Posterior cingulate gyrus (tissue), 11 donors: Measurements from ENCODE around the gene MYO6.

ENCODE experiments used
- DNase-seq, 10 donors: peaks; one replicate each; pipeline versions ENCODE4 v3.0.0 to v3.0.0-alpha.2; 2020 to 2021; ENCODE audit warnings: mixed read lengths in 3 of 10
- intact Hi-C: fragments of 100-400 bp; cut with DNase I; formaldehyde crosslinking; loops from one replicate; pipeline ENCODE4 v1.15.1; 2023

The MYO6 gene

DNA sequence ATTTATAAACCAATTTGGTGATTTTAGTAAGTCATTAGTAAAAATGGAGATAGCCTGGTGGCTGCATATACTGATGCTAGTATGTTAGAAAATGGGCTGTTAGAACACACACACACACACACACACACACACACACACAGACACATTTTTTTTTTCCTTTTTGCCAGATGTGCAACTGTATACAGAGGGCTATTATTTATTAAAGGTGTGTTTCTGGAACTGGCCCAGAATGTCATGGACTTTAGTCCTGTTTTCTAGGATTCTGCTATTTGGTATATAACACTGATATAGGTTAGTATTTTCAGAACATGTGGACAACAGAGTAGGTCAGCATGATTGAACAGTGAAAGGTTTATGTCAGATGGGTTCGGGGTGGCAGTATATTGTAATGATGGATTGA is 12.4 kb downstream of the MYO6 start:
- intact Hi-C loops, result no loop called here
- DNase-seq, result no peak

DNA sequence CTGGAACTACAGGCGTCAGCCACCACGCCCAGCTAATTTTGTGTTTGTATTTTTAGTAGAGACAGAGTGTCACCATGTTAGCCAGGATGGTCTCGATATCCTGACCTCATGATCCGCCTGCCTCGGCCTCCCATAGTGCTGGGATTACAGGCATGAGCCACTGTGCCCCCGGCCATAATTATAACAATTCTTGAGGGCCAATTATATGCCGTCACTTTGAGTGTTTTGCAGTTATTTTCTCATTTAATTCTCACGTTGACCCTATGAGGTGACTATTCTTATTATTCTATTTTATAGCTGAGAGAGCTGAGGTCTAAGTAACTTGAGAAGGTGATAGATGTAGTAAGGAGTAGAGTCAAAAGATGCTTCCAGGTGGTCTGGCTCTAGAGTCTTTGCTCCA is 13.0 kb downstream of the MYO6 start:
- no peak for DNase-seq
- intact Hi-C loops, result no loop called here

DNA sequence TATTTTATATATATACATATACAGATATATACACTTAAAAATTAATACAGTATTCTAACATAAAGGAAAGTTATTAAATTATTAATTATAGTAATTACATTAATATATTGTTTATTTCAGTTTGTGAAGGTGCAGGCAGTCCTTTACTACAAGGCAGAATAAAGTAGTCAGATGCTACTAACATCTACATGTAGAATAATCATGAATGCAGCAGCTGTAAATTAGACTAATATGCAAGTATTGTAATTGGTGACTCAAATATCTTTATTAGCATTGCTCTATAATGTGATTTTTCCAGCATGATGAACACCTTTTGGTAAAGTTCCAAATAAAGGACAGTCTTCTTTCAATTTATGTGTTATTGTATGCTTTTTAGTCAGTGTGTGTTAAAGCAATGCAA is 17.3 kb downstream of the MYO6 start:
- intact Hi-C loops, result no loop called here
- DNase-seq, result no peak

DNA sequence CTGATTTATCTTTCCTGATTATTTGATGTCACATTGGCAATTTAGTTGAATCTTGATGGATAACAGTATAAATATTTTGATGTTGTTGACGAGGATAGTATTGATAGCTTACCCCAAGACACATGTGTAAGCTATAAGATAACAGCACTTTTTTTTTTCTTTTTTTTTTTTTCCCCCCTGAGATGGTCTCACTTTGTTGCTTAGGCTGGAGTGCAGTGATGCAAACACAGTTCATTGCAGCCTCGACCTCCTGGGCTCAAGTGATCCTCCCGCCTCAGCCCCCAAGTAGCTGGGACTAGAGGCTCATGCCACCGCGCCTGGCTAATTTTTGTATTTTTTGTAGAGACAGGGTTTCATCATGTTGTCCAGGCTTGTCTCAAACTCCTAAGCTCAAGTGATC is 21.8 kb downstream of the MYO6 start:
- no peak for DNase-seq
- intact Hi-C loops, result no loop called here

DNA sequence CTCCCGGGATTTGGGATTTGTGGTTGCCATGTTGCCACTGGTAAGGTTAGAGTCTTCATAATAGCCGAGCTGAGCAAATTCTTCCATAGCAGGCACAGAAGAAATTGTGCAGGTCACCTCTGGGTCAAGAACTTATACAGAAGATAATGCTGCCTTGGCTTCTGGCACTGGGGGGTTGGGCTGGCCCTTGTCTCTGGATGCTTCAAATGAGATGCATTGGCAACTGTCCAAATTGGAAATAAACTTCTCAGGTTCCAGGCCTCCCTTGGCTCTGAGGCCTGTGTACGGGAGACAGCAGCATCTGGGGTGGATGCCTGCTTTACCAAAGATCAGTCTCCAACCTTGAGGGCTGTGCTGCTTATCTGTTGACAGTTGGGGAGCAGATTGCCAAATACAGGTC is 26.2 kb downstream of the MYO6 start:
- intact Hi-C loops, result no loop called here
- DNase-seq, result no peak

DNA sequence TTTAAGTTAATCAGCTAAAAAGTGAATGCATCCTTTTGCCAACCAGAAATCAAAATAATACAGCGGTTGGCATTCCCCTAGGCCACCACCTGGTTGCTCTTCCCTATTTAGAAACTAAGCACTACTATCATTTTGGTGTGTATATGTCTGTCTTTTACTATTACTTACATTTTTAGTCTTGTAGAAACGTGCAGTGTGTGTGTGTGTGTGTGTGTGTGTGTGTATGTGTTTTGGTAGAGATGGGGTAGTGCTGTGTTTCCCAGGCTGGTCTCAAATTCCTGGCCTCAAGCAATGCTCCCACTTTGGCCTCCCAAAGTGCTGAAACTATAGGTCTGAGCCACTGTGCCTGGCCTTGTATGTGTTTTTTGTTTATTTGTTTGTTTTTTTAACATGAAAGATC is 27.4 kb downstream of the MYO6 start:
- intact Hi-C loops, result no loop called here
- DNase-seq, result no peak

DNA sequence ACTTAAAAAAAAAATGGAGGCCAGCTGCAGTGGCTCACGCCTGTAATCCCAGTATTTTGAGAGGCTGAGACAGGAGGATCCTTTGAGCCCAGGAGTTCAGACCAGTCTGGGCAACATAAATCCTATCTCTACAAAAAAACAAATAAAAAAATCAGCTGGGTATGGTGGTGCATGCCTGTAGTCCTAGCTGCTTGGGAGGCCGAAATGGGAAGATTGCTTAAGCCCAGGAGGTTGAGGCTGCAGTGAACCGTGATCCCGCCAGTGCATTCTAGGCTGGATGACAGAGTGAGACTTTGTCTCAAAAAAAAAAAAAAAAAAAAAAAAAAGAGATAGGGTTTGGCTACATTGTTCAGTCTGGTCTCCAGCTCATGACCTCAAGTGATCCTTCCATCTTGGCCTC is 29.7 kb downstream of the MYO6 start:
- DNase-seq, result no peak
- intact Hi-C loops, result no loop called here

DNA sequence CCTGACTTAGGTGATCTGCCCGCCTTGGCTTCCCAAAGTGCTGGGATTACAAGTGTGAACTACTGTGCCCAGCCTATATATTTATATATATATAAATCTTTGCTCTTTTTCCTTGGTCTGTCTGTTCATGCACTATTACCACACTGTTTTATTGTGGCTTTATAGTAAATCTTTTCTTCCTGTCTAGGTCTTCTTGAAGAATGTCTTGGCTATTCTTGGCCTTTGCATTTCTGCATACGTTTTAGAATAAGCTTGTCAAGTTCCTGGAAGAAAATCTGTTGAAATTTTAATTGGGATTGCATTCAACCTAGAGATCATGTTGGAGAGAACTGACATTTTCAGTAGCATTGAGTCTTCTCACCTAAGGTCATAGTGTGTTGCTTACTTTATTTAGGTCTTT is 37.1 kb downstream of the MYO6 start:
- intact Hi-C loops, result no loop called here
- no peak for DNase-seq

DNA sequence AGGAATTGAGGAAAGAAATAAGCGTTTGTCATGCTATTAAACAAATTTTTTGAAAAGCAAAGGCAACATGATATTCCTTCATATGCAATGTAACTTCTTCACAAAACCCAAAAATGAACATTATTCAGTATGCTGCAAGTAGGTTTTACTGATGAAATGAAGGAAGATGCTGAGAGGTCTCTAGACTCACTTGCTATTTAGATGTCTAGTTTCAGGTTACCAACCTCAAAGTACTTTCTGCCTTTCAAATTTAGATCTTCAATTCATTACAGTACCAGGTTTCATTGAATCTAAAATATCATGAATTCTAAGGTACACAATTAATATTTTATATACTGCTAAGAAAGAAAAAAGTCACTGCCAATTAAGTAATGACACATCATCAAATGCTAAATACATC is 39.9 kb downstream of the MYO6 start:
- DNase-seq, result no peak
- intact Hi-C loops, result no loop called here

DNA sequence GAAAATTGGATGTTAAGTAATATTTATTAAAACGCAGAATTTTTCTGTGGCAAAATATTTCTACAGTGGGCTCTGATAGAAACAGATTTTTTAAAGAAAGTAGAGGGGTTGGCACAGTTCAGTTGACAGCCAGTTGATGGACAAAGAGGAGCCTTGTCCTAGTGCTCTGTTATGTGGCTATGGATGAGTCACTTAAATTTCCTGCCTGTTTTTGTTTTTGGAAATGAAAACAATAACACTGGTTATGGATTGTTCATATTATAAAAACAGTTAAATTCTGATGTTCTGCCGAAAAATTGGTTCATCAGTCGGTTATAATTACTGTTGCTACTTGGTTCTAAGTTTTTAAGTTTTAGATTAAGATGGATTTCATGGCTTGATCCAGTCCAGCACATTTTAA is 42.8 kb downstream of the MYO6 start:
- intact Hi-C loops, result no loop called here
- no peak for DNase-seq

DNA sequence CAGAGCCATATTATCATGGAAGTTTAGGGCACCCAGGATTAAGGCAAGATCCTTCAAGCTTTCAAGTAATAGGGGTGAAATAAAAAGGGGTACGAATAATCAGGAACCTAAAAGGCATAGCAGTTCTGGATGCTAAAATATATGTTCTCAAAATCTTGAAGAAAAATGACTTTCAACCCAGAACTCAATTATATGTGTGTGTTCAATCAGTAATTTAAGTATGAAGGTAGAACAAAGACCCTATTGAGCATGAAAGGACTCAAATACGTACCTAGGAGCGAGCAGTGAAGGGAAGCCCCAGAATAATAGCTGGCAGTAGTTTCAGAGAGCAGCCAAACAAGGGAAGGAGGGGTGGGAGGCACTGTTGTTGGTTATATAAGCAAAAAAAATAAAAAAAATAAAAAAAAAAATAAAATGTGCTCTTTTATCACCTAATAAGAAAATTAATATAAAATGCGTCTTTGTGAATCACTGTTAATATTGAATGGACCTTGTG is 45.4 kb downstream of the MYO6 start:
- intact Hi-C loops, result no loop called here
- no peak for DNase-seq

DNA sequence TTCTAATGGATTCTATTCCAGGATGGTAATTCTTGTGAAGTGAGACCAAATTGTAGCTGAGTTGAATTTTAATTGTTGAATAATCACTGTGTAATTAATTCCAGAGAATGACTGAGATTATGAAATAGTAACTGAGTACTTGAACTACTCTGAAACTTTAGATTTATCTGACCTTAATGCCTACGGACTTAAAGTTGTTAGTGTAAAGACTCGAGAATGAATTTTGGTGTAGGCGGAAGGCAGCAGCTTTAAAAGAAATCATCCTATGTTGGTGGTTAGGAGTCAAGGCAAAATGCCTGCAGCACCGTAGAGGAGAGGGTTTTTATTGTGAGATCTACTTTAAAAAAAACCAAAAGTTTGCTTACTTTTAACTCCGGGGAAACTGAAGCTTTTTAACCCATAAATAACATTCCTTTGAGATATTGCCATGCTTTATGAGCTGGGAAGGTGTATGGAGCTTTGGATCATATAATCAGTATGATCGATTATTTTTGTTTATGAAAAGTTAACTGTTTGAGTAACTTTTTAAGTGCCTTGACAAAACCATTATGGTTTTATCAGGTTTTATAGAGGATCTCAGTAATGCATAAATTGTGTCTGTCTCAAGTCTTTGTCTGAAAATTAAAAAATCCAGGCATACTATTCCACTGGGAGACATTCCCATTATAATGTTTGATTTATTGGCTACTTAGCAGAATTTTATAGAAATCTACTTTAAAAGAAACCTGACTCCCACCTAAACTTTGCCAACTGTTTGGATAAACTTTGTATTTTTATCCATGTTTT is 46.1 kb downstream of the MYO6 start:
- intact Hi-C loops, result no loop called here

DNA sequence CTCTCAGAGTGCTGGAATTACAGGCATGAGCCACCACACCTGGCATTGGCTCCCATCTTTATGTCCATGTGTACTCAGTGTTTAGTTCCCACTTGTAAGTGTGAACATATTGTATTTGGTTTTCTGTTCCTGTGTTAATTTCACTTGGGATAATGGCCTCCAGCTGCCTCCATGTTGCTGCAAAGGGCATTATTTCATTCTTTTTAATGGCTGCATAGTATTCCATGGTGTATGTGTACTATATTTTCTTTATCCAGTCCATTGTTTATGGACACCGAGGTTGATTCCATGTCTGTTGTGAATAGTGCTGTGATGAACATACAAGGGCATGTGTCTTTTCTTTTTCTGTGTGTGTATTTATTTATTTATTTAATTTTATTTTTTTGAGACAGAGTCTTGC is 47.7 kb downstream of the MYO6 start:
- intact Hi-C loops, result no loop called here
- no peak for DNase-seq

More for the DNA sequence above, 46.1 kb downstream of the MYO6 start:
- no peak for DNase-seq

DNA sequence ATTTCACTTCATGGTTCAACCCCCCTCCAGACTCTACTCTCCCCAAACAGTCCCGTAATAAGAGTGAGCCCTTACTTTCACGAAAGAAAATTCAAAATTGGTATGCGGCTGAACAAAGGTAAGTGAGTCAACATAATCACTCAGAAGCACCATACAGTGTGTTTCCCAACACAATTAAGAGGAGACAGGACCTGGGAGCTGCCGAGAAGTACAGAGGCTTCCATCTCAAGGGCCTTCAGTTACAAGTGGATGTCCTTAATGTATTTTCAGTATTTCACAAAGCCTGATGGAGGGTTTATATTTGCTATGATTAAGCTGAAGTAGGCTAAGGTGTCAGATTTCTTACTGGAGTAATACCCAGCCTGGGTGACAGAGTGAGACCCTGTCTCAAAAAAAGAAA is 51.1 kb downstream of the MYO6 start:
- intact Hi-C loops, result no loop called here
- DNase-seq, result no peak

DNA sequence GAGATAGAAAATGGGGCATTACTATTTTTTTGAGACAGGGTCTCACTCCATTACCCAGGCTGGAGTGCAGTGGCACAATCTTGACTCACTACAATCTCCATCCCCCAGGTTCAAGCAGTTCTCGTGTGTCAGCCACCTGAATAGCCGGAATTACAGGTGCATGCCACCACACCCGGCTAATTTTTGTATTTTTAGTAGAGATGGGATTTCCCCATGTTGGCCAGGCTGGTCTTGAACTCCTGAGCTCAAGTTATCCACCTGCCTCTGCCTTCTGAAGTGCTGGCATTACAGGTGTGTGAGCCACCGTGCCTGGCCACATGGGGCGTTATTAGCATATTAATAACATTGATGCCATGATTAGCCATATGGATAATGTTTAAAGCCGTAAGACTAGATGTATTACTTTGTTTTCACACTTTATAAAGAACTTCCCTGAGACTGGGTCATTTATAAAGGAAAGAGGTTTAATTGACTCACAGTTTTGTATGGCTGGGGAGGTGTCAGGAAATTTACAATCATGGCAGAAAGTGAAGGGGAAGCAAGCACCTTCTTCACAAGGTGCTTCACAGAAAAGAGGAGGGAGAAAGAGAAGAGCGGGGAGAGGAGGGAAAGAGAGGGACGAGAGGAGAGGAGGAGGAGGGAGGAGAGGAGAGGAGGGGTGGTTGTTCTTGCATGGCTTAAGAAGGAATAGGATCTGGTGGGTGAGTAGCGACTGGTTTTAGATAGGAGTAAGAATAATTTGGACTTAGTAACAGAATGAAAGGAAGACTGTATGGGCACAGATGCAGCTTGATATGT is 51.9 kb downstream of the MYO6 start:
- intact Hi-C loops, result no loop called here
- no peak for DNase-seq

DNA sequence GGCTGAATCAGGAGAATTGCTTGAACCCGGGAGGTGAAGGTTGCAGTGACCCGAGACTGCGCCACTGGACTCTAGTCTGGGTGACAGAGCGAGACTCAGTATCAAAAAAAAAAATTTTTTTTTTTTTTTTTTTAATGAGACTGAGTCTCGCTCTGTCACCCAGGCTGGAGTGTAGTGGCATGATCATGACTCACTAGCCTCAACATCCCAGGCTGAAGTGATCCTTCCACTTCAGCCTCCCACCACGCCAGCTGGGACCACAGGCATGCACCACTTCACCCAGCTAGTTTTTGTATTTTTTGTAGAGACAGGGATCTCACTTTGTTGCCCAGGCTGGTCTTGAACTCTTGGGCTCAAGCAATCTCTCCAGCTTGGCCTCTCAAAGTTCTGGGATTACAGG is 53.3 kb downstream of the MYO6 start:
- DNase-seq, result no peak
- intact Hi-C loops, result no loop called here

DNA sequence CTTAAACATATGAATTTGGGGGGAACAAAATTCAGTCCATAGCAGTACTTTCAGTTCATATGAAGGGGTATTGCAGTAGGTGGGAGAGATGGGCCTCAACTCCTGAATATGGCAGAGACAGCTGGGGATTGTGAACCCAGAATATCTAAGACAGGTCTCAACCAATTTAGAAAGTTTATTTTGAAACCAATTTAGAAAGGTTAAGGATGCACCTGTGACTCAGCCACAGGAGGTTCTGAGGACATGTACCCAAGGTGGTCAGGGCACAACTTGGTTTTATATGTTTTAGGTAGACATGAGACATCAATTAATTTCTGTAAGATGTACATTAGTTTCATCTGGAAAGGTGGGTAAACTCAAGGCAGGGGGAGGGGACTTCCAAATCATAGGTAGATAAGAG is 59.5 kb downstream of the MYO6 start:
- intact Hi-C loops, result no loop called here
- DNase-seq, result no peak

DNA sequence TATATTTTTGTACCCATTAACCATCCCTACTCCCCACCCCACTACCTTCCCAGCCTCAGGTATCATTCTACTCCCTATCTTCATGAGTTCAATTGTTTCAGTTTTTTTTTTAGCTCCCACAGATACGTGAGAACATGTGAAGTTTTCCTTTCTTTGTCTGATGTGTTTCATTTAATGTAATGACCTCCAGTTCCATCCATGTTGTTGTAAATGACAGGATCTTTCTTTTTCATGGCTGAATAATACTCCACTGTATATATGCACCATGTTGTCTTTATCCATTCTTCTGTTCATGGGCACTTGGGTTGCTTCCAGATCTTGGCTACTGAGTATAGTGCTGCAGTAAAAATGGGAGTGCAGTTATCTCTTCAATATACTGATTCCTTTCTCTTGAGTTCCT is 63.5 kb downstream of the MYO6 start:
- intact Hi-C loops, result no loop called here
- DNase-seq, result no peak

DNA sequence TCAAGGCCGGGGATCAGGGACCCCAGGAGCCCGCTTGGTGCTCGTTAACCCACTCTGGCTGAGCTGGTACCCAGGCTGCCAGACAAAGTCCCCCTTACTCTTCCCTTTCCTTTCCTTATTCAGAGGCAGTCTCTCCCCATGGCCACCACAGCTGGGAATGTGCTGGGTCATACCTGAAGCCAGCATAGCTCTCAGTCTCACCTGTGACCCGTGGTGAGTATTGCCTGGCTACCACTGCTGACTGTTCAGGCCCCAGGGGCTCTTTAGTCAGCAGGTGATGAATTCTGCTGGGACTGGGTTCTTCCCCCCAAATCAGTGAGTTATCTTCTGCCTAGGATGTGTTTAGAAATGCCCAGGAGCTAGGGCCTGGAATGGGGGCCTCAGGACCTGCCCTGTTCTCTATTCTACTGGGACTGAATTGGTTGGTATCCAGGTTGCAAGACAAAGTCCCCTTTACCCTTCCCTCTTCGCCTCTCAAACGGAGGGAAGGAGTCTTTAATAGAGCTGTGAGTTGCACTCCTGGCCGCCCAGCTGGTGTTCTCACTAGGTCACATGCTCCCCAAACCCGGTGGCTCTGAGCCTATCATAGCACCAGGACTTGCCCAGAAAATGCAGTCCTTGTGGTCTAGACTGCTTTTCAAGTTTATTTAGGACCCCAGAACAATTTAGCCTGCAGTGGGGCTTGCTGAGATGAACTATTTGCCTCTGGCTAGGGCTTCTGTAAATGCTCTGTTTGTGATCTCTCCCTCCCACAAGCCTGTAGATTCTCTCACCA is 64.6 kb downstream of the MYO6 start:
- intact Hi-C loops, result no loop called here
- DNase-seq, result no peak

DNA sequence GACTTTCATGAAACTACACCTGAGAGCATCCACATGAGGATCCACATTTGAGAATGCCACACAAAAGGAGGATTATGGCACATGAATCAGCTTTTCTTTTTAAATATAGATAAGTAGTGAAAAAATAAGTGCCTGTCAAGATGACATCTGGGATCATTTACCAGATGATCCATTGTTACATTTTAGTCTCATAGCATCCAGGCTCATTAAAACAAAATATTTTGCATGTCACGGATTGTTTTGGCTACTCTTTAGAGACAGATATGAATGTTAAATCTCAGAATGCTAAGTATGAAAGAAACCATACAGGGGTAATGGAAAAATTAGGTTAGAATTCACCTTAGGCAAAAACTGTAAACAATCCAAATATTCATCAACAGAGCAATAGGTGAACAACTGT is 66.7 kb downstream of the MYO6 start:
- intact Hi-C loops, result no loop called here
- no peak for DNase-seq

DNA sequence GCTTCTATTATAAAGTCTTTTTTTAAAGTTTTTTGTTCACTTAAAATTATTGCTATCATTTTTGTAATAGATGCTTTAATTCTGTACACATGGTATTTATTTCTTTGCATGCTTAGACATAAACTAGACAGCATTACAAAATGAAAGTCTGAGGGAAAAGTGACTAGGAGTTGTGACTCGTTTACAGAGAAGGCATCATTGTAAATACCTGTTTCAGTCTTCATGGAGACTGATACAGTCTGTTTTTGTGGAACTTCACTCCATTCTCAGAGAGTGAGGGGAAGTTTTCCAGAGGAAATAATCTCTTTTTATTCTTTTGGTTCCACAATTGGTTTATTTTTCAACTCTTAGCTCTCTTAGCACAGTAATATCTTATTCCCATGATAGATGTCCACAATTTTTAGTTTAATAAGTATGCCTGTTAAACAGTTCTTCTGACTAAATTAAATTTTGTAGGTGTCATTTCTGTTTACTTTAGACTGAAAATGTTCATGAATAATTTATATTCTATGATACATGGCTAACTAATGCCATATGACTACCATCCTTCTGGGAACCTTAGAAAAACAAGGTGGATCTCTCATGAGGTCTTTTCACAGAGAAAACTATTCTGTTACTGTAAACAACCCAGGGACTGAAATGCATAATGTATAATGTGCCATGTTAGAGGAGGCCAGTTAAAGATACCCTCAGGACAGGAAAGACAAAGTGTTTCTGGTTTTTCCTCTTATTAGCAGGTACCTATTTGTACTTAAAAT is 69.2 kb downstream of the MYO6 start:
- DNase-seq, result no peak
- intact Hi-C loops, result no loop called here
